Measurements from ENCODE around the gene CPS1. TPM values are rescaled to one million over a fixed set of nuclear protein-coding genes. Genes with fewer than 3 reads are reported as not detected.

Gene CPS1
- polyA plus RNA-seq, 3 donors: 0.74 to 2.7 (median 0.79) TPM

DNA sequence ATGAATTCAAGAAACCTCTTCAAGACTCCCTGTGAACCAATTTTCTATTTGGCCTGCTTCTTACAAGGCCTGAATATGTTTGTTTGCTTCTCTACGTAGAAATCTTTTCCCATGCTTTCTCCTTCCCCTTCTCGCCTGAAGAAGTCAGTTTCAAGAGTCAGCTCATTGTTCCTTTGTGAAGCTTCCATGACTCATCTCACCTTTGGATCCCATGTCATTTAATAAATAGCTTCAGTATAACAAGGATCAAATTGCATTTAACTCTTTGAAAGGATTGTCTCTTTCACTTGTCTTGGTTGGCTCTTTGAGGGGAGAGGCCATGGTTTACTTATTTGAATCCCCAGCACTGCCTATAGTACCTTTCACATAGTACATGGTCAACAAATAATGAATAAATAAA is 28.4 kb downstream of the CPS1 start:
- H3K27ac ChIP-seq (ENCODE audit: low read depth, low read length): no peak overlapping the region
- WGBS, 3 donors: 72 to 84% (median 82%) methylated on average over 2 of the region's 2 CpGs

DNA sequence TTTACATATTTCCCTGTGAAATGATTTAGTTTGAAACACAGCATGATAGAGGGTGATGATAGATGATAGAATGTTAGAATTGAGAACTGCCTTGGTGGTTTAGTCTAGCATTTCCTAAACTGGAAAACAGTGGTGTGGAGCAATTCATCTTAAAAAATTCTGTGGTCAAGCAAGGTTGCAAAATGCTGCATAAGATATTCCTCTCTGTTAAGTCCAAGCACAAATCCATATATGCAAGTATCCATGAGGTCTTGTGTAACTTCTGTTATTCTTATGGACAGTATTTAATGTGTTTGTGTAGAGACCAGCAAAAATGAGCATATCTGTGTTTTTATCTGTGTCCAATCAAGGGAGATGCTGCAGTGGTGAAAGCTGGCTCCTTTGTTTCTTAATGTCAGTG is 30.0 kb downstream of the CPS1 start:
- no peak overlapping the region for H3K27ac ChIP-seq (ENCODE audit: low read depth, low read length)

DNA sequence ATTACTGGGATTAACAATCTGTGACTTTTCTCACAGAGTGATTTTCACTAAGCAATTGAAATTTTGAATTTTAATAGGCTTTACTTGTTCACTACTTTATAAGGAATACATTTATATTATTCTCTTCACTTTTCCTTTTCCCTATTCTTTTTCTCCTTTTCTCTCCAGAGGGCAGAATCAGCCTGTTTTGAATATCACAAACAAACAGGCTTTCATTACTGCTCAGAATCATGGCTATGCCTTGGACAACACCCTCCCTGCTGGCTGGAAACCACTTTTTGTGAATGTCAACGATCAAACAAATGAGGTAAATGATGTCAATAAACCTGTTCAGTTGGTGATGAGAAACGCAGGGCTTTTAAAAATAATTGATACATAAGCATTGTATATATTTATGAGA is 35.3 kb downstream of the CPS1 start:
- 31 to 84% (median 81%) methylated on average over 2 of the region's 2 CpGs for WGBS, 3 donors

DNA sequence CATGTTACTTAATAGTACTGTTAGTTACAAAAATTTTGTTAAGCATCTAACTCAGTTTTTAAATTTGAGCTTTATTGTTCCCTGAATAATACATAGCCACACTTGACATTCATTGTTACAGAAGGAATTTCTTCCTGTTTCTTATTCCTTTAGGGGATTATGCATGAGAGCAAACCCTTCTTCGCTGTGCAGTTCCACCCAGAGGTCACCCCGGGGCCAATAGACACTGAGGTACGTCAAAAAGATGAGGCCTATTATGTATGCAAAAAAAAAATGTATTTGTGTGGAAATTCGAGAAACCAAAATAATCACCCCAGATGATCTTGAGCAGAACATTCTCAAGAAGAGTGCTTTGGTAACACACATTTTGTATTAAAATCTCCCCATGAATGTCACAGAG is 36.3 kb downstream of the CPS1 start:
- WGBS, 3 donors: 64 to 86% (median 72%) methylated on average over 4 of the region's 4 CpGs
- no peak overlapping the region for H3K27ac ChIP-seq (ENCODE audit: low read depth, low read length)

More for the DNA sequence above, 35.3 kb downstream of the CPS1 start:
- H3K27ac ChIP-seq (ENCODE audit: low read depth, low read length): no peak overlapping the region

DNA sequence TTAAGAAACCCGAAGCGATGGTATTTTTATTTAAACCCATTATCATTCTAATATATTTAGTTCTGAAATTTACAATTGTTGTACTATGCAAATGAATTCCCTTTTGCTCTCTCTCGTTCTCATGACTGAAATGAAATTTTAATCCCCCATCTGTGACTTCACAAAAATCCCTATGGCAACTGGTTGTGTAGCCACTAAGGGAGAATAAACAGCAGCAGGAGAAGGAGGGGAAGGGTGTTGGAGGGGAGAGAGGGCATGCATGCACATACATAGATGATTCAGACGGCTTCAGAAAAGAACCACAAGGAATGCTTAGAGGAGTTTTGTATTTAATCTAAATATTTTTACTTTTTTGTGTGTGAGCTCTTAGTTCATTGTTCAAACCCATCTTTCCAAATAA is 36.8 kb downstream of the CPS1 start:
- 79 to 90% (median 88%) methylated on average over 4 of the region's 4 CpGs for WGBS, 3 donors

DNA sequence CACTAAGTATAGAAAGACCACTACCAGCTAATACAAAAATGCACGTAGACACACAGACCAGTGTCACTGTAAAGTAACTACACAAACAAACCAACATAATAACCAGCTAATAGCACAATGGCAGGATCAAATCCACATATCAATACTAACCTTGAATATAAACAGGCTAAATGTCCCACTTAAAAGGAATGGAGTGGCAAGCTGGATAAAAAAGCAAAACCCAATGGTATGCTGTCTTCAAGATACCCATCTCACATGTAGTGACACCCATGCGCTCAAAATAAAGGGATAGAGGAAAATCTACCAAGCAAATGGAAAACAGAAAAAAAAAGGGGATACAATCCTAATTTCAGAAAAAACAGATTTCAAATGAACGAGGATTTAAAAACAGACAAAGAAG is 41.8 kb downstream of the CPS1 start:
- WGBS, 3 donors: 89 to 90% (median 90%) methylated on average over 3 of the region's 3 CpGs
- no peak overlapping the region for H3K27ac ChIP-seq (ENCODE audit: low read depth, low read length)

More for the DNA sequence above, 36.8 kb downstream of the CPS1 start:
- H3K27ac ChIP-seq (ENCODE audit: low read depth, low read length): no peak overlapping the region

DNA sequence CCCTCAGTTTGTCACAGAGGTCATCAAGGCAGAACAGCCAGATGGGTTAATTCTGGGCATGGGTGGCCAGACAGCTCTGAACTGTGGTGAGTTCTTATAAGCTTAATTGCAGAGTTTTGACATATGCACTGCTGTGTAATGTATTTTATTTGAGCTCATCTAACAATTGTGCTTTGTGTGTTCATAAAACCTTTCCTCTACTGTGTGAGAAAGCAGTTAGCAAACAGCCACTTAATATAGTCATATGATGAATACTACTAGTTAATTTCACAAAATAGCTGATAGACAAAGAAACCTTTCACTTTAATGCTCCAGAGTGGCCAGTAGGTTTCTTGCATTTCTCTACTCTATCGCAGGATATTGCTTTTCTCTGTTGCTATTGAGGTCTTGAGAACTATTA is 43.1 kb downstream of the CPS1 start:
- 50 to 73% (median 70%) methylated on average over 1 of the region's 1 CpG for WGBS, 3 donors
- H3K27ac ChIP-seq (ENCODE audit: low read depth, low read length): no peak overlapping the region

DNA sequence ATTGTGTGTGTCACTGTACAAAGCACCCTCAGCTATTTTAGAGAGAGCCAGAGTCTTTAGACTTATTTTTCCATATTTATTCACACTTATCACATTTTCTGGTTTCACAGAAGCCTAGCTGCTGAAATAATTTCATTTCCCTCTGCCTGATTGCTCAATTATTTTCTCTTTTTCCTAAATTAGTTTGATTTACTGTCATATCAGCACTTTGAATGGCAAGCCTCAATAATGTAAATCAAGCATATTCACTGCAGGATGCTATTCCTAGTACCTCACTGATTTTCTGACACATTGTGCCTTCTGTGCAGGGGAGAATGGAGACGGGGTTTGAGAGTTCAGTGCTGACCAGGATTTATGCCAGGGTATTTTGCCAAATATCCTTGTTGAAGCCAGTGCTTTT is 48.3 kb downstream of the CPS1 start:
- 84 to 85% (median 84%) methylated on average over 1 of the region's 1 CpG for WGBS, 3 donors

DNA sequence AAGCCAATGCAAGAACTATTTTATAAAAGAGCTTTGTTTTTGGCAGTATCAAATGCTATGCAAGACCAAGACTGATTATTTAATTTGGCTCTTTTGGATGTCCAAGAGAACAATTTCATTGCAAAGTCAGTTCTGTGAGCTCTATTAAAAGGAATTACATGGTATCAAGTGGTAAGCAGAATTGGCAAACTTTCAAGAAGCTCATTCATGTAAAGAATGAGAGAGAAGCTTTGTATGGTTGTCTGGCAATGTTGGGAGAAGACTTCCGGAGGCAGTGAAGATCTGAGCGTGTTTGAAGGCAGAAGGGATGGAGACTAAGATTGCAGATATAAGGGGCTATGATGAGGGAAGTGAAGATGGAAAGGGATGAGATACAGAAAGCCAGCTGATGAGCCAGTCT is 49.6 kb downstream of the CPS1 start:
- WGBS, 3 donors: 90 to 95% (median 93%) methylated on average over 2 of the region's 2 CpGs
- no peak overlapping the region for H3K27ac ChIP-seq (ENCODE audit: low read depth, low read length)

More for the DNA sequence above, 48.3 kb downstream of the CPS1 start:
- no peak overlapping the region for H3K27ac ChIP-seq (ENCODE audit: low read depth, low read length)

DNA sequence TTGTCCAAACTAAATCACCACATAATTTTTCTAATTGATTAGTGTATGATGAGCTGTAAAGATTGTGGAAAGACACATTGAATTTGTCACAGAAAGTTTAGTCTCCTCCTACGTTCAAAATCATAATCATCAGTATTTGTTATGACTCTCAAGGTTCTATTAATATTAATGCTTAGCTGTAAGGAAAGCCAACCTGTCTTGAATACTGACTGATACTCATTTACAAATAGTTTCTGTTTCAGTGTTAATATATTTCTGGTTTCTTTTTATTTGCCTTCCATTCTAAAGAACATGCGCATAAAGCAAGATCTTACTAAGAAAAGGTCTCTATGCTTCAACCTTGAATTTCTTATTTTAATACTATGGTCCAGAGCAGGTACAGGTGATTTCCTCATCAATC is 55.1 kb downstream of the CPS1 start:
- 82 to 83% (median 83%) methylated on average over 2 of the region's 2 CpGs for WGBS, 3 donors
- no peak overlapping the region for H3K27ac ChIP-seq (ENCODE audit: low read depth, low read length)

DNA sequence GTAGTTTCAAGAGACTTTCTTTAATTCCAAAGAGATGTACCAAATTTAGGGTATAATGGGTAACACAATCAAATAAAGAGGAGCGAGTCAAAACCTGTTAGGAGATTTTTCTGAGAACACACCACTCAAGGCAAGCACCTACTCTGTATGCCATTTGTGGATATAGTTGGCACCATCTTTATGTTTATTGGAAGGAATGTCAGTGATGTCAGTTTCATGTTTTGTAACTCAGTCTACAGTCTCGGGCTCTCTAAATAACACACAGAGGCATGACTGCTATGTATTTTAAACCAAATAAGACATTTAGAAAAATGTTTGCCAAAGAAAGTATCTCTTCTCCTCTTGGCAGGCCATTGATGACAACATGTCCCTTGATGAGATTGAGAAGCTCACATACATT is 59.7 kb downstream of the CPS1 start:
- no peak overlapping the region for H3K27ac ChIP-seq (ENCODE audit: low read depth, low read length)
- WGBS, 3 donors: 77 to 83% (median 79%) methylated on average over 2 of the region's 2 CpGs

DNA sequence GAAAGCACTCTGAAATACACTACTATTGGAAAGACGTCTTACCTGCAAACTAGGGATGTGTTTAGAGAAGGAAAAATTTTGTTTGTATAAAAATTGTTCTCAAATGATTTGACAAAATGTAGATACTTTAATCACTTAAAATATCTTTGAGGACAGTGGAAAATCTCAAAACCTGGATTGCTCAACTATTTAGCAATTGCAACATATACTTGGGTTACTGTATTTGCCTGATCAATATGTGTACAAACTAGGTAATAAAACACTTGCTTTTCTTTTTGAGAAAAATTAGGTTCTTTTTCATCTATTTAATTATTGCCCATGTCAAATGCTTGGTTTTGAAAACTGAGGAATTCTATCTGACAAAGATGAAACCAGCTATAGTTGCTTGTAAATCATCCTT is 60.9 kb downstream of the CPS1 start:
- WGBS, 3 donors: 83 to 93% (median 83%) methylated on average over 1 of the region's 1 CpG

DNA sequence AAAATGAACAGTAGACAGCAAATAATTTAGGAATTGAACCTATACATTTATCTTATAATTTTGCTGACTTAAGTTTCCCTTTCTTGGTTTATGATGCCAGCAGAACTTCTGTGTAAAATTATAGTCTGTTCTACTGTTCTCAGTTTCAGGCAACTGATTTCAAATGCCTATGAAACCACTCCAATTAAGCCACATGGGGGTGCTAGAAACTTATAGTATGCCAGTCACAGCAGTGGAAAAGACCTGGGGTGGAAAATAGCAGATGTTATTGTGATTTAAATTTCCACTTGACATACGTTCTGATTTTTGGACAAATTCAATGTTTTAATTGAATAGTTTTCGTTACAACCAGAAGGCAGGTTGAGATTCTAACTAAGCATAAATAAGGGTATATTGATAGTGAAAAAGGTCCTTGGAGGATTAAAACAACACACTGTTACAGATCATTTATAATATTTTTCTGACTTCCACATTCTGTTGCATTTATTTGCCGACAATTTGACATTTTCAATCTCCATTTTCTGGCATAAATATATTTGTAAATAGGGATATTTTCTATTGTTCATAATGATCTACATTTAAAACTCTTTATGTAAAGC is 61.4 kb downstream of the CPS1 start:
- WGBS, 3 donors: 13 to 25% (median 24%) methylated on average over 3 of the region's 3 CpGs

More for the DNA sequence above, 60.9 kb downstream of the CPS1 start:
- no peak overlapping the region for H3K27ac ChIP-seq (ENCODE audit: low read depth, low read length)

DNA sequence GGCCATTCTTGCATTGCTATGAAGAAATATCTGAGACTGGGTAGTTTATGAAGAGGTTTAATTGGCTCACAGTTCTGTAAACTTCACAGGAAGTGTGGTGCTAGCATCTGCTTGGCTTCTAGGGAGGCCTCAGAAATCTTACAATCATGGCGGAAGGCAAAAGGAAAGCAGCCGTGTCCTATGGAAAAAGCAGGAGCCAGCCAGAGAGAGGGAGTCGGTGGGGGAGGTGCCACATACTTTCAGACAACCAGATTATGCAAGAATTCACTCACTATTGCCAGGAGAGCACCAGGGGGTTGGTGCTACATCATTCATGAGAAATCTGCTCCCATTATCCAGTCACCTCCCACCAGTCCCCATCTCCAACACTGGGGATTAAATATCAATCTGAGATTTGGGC is 64.1 kb downstream of the CPS1 start:
- WGBS, 3 donors: 58 to 71% (median 62%) methylated on average over 3 of the region's 3 CpGs
- H3K27ac ChIP-seq (ENCODE audit: low read depth, low read length): no peak overlapping the region

More for the DNA sequence above, 61.4 kb downstream of the CPS1 start:
- no peak overlapping the region for H3K27ac ChIP-seq (ENCODE audit: low read depth, low read length)

DNA sequence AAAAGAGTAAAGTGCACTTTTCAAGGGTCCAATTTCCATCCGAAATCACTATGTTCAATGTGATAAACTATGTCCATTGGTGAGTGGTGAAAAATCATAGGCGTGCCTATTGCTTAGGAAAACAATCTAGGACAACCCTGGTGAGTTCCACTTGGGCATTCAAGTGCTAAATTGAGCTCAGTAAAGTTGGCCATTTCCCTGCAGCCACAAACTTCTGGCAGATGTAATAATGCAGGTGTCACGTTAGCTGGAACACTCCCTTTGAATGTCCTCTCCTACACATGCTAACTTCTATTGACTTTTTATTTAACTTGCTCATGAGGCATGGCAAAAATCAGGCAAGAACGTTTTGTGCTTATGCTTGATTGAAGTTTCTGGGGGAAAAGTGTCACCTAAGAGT is 67.1 kb downstream of the CPS1 start:
- no peak overlapping the region for H3K27ac ChIP-seq (ENCODE audit: low read depth, low read length)
- WGBS, 3 donors: 63 to 79% (median 67%) methylated on average over 4 of the region's 4 CpGs

DNA sequence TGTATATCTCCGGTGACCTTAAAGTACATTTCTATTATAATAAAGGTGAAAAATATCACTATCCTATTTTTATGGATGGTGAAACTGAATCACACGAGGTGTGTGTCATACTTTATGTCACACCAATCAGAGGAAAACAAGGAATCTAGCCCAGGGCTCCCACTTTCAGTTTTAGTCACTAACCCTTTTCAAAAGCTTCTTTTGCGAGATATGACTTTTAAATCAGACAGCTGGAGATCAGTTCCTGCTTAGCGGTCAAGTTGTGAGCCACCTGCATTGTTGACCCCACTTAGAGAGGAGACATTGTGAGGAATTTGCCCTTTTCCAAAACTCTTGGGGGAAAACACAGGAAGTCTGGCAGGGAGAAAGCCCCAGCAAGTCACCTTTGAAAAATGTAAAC is 70.5 kb downstream of the CPS1 start:
- 57 to 70% (median 58%) methylated on average over 4 of the region's 4 CpGs for WGBS, 3 donors
- no peak overlapping the region for H3K27ac ChIP-seq (ENCODE audit: low read depth, low read length)

DNA sequence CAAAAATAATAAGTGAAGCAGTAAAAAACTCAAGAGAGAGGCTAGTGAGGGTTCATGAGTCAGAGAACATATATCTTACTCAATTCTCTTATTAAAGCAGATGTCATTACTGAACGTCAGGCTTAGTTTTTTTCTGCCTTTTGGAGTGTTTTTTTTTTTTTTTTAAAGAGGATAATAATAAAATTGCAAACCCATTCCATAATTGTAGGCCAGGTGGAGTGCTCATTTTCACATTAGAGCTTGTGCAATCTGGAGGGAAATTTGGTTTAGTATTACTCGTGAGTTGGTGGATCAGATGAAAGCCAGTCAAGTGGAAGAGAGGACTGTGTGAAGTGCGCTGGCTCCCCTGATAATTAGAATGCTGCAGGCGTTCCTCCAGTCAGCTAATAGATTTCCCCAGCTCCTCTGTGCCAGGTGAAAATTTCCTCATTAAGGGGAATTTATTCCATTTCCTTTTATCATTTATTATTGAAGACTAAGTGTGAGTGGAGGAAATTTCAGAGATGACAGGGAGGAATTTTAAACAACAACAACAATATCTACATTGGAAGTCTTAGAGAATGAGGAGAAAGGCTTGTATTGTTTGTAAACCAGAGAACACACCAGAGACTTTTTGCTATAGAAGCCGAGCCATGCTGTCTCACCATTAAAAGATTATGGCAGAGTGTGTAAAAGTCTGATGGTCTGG is 74.6 kb downstream of the CPS1 start:
- 56 to 62% (median 59%) methylated on average over 5 of the region's 5 CpGs for WGBS, 3 donors
- no peak overlapping the region for H3K27ac ChIP-seq (ENCODE audit: low read depth, low read length)

DNA sequence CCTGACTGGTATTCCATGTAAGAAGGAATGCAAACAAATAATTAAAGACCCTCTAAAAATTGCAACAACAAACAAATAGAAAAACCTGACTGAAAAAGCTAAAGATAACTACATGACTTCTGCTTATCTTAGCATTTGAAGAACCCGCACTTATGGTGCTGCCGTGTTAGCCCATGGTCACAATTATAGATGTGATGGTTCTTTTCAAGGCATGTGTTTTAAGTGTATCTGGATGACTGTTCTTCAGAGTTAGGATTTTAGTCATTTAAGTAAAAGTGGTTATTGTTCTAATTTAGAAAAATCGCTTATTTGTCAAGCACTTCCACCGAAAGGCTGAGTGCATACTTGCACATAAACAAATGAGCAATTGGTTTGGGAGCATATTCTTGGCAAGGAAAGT is 77.3 kb downstream of the CPS1 start:
- H3K27ac ChIP-seq (ENCODE audit: low read depth, low read length): no peak overlapping the region
- 92 to 97% (median 93%) methylated on average over 4 of the region's 4 CpGs for WGBS, 3 donors

DNA sequence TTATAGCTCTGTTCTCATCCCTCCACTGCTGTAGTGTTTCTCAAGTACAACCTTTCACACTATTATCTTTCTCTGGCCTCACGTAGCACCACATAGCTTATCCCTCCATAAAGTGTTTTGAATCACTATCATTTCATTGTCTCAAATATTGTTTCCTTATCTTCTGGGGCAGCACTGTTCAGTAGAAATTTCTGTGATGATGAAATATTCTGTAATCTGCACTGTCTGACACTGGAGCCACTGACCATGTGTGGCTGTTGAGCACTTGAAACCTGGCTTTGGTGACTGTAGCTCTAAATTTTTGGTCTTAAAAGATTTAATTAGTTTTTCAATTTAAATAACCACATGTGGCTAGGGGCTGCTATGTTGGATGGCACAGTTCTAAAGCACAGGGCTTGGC is 78.9 kb downstream of the CPS1 start:
- WGBS, 3 donors: 71 to 86% (median 81%) methylated on average over 1 of the region's 1 CpG
- H3K27ac ChIP-seq (ENCODE audit: low read depth, low read length): no peak overlapping the region

DNA sequence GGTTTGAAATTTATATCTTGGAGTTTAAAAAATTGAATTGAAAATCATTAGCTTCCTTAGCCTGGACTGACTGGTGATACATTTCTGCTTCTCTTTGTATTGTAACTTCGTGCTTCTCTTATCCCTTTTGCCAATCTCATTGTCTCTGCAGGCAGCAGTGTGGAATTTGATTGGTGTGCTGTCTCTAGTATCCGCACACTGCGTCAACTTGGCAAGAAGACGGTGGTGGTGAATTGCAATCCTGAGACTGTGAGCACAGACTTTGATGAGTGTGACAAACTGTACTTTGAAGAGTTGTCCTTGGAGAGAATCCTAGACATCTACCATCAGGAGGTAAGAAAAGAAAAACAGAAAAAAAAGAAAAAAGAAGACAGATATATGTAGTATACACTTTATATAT is 85.9 kb downstream of the CPS1 start:
- WGBS, 3 donors: 73 to 80% (median 77%) methylated on average over 4 of the region's 4 CpGs
- H3K27ac ChIP-seq (ENCODE audit: low read depth, low read length): no peak overlapping the region
